Transverse colon (tissue), 4 donors: Measurements from ENCODE around the gene TNK2.

ENCODE experiments used
- EP300 ChIP-seq: sonication (generic); formaldehyde crosslinking; IDR thresholded peaks from one replicate; pipeline ENCODE4 v1.6.1; 2017; ENCODE audit warnings: antibody characterized with exemption, low read depth
- POLR2A ChIP-seq: fragments of 450-650 bp; IDR thresholded peaks from one replicate; pipeline ENCODE4 v1.6.1; 2016; ENCODE audit warnings: antibody characterized with exemption, mild to moderate bottlenecking, moderate library complexity
- POLR2AphosphoS5 ChIP-seq, 3 donors: sonication (generic); formaldehyde crosslinking; IDR thresholded peaks; one replicate each; pipeline ENCODE4 v1.6.1; 2016; ENCODE audit warnings: antibody characterized with exemption in 3 of 3
- TF ChIP-seq, protein P1 (sequence below), 5 experiments: fragments of 200-600 bp in 3 of 5; fragments of 450-650 bp in 2 of 5; sonication (generic) in 3 of 5; IDR thresholded peaks; 1 replicate in 2 of 5; 2 replicates in 3 of 5; pipeline ENCODE4 v1.5.1; 2016 to 2017; ENCODE audit warnings: antibody characterized with exemption in 5 of 5, inconsistent platforms in 3 of 5, mild to moderate bottlenecking in 2 of 5, moderate library complexity in 1 of 5

GRCh38 chr3:195836476-195837135, 71.7 kb downstream of the TNK2 start:
- TF ChIP-seq, protein P1, sequence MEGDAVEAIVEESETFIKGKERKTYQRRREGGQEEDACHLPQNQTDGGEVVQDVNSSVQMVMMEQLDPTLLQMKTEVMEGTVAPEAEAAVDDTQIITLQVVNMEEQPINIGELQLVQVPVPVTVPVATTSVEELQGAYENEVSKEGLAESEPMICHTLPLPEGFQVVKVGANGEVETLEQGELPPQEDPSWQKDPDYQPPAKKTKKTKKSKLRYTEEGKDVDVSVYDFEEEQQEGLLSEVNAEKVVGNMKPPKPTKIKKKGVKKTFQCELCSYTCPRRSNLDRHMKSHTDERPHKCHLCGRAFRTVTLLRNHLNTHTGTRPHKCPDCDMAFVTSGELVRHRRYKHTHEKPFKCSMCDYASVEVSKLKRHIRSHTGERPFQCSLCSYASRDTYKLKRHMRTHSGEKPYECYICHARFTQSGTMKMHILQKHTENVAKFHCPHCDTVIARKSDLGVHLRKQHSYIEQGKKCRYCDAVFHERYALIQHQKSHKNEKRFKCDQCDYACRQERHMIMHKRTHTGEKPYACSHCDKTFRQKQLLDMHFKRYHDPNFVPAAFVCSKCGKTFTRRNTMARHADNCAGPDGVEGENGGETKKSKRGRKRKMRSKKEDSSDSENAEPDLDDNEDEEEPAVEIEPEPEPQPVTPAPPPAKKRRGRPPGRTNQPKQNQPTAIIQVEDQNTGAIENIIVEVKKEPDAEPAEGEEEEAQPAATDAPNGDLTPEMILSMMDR (IDR thresholded peaks at IDR 0.05), result no peak
- no peak for TF ChIP-seq POLR2AphosphoS5 (IDR thresholded peaks at IDR 0.05)
- TF ChIP-seq EP300, result no peak
- no peak for TF ChIP-seq POLR2A
